SH-SY5Y (cell line): ENCODE results near the gene TTI1.

Experiments
- GATA2 ChIP-seq: IDR thresholded peaks from 2 replicates; pipeline ENCODE4 v1.6.1; 2011; ENCODE audit warnings: mild to moderate bottlenecking, low read depth, low read length
- GATA3 ChIP-seq: IDR thresholded peaks from 2 replicates; pipeline ENCODE4 v1.6.1; 2011; ENCODE audit warnings: low read depth, mild to moderate bottlenecking, low read length, moderate library complexity

TTI1 gene

DNA sequence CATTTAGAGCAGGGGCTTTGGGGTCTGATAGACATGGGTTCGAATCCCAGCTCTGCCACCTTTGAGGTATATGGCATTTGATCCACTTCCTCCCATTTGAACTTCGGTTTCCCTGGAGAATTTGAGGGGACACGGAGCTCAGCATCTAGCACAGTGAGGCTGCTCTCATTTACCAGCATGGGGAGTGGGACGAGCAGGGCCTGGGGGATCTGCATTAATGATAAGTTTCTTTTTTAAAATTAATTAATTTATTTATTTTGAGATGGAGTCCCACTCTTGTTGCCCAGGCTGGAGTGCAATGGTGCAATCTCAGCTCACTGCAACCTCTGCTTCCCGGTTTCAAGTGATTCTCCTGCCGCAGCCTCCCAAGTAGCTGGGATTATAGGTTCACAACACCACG lies 77.7 kb downstream of the TTI1 start:
- TF ChIP-seq GATA2 (no peak), GATA3 (no peak)

DNA sequence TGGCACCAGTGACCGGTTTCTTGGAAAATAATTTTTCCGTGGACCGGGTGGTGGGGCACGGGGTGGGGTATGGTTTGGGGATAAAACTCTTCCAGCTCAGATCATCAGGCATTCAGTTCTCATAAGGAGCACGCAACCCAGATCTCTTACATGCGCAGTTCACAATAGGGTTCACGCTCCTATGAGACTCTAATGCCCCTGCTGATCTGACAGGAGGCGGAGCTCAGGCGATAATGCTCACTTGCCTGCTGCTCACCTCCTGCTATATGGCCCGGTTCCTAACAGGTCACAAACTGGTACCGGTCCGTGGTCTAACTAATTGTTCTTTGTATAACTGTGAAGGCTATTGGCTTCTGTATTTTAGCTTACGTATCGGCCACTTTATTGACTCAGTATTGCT lies 78.6 kb downstream of the TTI1 start:
- TF ChIP-seq GATA2, result no peak
- no peak for TF ChIP-seq GATA3

DNA sequence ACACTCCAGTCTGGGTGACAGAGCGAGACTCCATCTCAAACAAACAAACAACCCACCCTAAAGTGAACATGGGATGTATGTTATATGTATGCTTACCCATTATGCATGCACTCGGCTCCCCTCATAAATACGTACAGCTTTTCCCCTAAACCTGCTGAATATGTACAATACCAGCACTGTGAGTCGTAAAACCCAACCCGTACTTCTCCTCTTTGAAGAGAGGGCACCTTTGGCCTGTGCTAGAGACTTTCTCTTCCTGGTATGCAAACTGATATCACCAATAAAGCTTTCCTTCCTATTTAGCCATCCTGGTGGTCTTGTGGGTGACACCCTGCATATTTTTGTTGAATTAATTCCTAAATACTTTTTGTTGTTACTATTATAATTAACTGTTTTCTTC lies 79.1 kb downstream of the TTI1 start:
- TF ChIP-seq GATA2 (no peak), GATA3 (no peak)

DNA sequence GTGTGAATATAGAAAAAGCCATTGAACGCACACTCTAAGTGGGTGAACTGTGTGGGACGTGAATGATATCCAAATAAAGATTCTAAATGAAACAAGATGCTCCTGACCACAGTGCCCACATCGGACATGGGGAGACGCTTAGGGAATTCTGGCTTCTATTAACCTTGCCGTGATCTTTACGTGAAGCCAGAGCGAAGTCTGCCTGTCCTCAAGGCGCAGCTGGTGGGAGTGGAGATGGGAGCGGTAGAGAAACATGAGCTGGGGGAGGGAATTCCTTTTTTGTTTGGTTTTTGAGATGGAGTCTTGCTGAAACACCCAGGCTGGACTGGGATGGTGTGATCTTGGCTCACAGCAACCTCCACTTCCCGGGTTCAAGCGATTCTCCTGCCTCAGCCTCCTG lies 84.3 kb downstream of the TTI1 start:
- TF ChIP-seq GATA3 (no peak), GATA2 (no peak)

DNA sequence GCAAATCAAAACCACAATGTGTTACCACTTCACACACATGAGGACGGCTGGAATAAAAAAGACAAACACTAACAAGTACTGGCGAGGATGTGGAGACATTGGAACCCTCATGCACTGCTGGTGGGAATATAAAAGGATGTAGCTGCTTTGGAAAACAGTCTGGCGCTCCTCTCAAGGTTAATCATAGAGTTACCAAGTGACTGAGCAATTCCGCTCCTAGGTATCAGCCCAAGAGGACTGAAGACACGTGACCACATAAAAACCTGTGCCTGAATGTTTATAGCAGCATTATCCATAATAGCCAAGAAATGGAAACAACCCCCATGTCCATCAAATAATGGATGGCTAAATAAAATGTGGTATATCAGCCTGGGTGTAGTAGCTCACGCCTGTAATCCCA lies 85.3 kb downstream of the TTI1 start:
- TF ChIP-seq GATA2 (no peak), GATA3 (no peak)

DNA sequence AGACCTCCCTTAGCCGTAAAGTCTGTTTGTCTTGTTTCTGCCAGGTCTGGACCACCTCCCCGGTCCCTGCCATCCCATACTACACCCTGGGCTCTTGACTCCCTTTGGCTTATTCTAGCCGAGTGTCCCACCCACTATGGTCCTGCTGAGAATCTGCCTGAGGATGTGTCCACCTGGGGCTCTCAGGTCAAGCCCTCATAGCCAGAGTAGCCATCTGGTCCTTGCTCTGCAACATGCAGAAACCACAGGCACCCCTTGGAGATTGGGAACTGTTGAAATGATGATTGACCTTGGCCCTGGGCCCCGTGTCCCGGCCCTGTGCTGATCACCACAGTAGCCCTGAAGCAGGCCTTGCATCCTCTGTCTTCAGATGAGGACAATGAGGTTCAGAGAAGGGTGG lies 86.3 kb downstream of the TTI1 start:
- TF ChIP-seq GATA3, result no peak
- no peak for TF ChIP-seq GATA2

DNA sequence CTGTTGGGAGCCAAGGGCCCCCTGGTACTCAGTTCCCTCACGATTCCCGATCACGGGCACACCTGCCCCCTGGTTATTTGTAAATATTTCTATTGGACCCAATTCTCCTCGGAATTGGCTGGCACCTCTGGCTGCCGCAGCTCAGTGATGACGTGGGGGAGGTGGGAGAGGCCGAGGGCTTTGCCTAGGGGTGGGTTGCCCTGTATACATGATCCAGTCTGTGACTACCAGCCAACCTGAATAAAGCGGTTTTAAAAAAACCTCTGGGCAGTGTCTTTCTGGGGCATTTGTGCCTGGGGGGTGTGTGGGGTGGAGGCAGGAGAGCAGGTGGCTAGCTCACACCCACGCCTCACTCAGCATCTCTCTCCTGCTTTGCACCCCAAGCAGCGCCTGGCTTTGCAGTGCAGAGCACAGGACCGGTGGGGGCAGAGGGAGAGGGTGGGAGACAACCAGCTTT lies 88.1 kb downstream of the TTI1 start:
- TF ChIP-seq GATA3, result no peak
- no peak for TF ChIP-seq GATA2

DNA sequence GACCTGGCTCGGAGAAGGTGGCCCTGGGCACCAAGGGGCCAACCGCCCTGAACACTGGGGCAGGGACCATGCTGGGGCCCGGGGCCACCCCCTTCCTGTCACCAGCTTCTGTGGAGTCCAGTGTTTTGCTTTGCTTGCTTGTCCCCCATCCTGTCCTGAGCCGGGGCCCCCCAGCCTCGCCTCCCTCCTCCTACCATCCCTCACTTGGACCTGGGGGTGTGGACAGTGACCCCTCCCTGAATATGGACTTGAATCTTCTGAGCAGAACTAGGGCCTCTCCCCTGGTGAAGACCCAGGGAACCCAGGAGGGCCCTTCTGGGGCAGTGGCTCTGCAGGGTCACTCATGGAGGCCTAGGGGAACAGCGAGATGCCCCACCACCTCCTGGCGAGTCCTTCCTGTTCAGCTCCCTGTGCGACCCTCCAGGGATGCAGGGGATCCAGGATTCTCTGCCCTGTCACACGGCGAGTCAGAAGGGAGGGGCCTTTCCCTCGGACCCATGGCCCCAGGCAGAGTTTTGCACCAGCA lies 88.7 kb downstream of the TTI1 start:
- TF ChIP-seq GATA3 (no peak), GATA2 (no peak)

DNA sequence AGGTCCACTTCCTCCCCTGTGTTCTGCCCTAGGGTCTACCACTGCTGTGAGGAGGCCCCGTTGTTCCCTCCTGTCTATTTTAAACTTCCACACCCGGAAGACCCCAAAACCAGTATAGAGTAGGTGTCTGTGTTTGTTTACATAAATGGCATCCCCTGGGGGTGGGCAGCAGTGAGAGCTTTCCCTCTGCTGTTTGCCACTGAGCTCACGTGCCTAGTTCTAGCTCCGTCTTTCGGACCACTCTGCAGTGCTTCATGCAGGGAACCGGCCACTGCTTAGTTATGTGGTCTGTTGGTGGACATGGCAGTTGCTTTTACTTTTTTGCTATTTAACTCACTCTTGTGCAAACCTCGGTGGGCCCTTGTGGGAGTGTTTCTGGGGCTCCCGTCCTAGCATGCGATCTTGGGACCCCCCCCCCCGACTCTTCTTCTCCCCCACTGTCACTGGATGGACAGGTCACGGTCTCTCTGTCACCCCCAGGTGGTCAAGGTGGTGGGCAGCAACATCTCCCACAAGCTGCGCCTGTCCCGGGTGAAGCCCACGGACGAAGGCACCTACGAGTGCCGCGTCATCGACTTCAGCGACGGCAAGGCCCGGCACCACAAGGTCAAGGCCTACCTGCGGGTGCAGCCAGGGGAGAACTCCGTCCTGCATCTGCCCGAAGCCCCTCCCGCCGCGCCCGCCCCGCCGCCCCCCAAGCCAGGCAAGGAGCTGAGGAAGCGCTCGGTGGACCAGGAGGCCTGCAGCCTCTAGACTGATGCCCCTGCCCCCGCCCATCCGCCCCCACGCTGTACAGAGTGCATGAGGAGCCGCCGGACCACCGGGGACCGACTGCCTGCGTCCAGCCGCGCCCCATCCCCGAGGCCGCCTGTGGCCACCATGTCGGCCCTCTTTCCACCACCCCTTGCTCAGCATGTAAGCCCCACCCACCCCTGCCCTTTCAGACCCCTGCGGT lies 89.5 kb downstream of the TTI1 start:
- TF ChIP-seq GATA3, result no peak
- no peak for TF ChIP-seq GATA2

DNA sequence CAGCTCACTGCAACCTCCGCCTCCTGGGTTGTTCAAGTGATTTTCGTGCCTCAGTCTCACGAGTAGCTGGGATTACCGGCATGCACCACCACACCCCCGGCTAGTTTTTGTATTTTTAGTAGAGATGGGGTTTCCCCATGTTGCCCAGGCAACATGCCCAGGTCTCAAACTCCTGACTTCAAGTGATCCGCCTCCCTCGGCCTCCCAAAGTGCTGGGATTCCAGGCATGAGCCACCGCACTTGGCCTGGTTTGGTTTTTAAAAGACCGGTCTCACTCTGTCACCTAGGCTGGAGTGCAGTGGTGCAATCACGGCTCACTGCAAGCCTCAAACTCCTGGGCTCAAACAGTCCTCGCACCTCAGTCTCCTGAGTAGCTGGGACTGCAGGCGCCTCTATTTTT lies 90.2 kb downstream of the TTI1 start:
- TF ChIP-seq GATA2, result no peak
- TF ChIP-seq GATA3, result no peak

DNA sequence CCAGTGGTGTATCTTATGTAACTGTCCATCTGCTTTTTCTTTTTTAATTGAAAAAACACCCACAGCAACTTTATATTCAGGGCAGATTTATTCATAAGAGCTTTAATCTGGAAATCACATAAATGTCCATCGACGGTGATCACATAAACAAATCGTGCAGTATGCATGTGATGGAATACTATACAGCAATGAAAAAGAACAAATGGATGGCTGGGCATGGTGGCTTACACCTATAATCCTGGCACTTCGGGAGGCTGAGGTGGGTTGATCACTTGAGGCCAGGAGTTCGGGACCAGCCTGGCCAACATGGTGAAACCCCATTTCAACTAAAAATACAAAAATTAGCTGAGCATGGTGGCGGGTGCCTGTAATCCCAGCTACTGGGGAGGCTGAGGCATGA lies 91.3 kb downstream of the TTI1 start:
- no peak for TF ChIP-seq GATA2
- no peak for TF ChIP-seq GATA3

DNA sequence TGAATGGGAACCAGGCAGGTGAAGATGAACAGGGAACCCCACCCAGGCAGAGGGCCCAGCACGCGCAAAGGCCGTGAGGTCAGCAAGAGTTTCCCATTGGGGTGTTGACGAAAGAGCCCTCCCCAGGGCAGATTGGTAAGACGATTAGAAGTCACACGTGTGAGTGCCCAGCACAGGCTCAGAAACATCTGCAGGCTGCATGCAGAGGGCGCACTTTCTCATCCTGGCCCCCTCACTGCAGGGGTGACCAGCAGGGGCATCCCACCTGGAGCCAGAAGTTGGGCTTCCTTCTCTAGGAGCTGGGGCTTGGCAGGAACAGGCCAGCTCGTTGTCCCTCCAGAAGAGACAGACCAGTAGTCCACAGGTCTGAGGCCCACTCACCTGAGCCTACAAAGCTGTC lies 91.9 kb downstream of the TTI1 start:
- no peak for TF ChIP-seq GATA3
- TF ChIP-seq GATA2, result no peak

DNA sequence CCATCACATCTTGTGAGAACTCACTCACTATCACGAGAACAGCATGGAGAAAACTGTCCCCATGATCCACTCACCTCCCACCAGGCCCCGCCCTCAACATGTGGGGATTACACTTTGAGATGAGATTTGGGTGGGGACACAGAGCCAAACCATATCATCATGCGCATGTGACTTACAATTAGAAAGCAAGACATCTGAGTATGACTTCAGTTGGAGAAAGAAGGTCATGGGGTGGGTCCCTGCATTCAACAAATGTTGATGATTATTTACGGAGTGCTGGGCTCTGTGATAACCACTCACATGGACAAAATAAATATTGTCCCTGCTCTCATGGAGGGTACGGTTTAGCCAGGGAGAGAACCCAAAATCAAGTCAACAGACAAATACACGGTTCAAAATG lies 92.4 kb downstream of the TTI1 start:
- TF ChIP-seq GATA3 (no peak), GATA2 (no peak)

DNA sequence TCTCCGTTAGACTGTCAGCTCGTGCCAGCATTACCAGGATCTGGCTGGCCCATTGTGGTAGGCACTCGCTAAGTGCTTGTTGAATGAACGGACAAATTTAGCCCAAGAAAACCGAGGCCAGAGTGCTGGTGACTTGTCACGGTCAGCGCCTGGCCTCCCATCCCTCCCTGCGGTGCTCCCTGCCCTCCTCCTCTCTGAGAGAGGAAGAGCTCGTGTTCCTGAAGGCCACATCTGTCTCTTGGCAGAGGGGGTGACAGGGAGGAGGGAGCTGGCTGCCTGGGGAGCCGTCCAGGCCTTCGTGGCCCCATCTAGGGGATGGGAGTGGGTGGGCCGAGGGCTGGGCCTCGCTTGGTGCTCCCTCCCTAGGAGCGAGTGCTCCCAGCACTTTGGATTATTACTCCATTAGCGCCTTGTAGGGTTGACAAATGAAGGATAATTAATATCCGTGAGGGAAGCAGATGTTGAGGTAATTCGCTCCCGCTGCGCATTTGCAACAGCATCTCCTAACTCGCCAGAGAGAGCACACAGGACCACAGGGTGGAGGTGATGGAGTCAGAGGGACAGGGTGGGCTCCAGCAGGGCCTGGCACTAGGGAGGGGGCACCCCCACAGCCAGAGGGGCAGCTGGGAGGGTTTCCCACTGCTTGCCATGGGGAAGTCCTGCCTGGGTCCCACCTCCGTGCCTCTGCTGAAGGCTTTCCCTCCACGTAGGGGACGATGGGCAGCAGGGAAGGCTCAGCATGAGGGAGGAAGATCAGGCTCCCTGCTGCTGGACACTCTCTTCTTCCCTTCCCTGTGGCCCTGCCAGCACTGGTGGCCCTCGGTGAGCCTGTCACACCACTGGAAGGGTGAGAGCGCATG lies 93.3 kb downstream of the TTI1 start:
- TF ChIP-seq GATA3 (no peak), GATA2 (no peak)
